ENCODE measurements around the gene SCN5A. TPM values are rescaled to one million over a fixed set of nuclear protein-coding genes. Genes with fewer than 3 reads are reported as not detected.

SCN5A gene
- polyA plus RNA-seq, 1 donor (not counting 4 experiments of a cell fraction or from before 2014, with no cell fraction given) = 0.26 TPM

DNA sequence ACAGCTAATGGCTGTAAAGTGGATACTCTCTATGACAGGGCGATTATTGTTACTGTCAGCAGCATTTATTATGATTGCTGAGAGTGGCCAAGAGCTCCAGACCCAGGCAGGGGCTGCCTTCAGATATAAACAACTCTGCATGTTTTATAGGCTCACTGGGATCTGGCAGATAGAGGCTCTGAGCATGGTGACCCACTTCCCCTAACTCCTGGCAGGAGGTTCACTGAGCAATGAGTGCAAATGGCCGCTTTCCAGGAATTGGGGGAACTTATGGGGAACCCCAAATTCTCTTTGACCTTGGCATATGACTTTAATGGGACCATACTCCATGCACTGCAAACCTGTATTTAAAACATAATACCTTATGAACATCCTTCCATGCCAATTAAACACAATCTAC, 59.0 kb downstream of the SCN5A start:
- FAIRE-seq = no peak

DNA sequence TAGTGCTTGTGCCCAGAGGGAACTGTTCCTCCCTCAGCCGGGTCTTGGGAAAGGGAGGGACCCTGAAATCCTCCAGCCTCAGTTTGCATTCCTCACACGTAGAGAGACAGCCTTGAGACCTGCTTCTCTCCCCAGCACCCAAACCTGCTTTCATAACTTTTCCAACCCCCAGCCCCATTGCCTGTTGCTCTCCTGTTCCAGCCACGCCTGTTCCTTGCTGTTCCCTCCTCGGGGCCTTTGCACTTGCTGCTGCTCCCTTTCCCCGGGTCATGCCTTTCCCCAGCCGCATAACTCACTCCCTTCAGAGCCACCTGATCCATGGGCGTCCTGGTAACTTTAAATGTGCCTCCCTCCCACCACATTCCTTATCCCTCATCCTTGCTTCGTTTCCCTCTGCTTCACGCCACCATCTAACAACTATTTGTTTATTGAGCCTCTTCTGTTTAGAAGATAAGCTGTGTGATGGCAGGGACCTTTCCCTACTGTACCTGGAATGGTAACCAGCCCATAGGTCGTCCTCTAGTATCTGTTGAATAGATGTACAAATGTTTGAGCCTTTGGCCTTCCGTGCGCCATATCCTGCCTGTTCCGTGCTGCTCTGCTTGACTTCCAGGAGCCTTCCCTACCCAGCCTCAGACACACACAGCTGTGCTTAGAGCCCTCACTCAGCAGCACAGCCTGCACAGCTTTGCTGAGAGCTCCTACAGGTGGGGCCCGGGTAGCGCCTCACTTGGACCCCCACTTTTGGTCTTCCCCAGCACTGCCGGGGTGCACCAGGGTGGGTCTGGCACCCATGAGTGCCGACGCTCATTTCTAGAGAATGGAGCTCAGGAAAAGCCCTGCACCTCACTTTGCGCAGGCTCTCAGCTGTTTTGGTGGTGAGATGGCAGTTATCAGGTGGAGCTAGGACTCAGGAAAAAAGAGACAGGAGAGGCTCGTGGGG, 60.2 kb downstream of the SCN5A start:
- H3K4me2 ChIP-seq (ENCODE audit: control insufficient read depth, extremely low read depth, insufficient read depth, low read depth, low read length) = no peak overlapping the region
- no peaks in the 10 kb centered on the region for H4K20me1 ChIP-seq (ENCODE audit: control insufficient read depth, extremely low read depth, insufficient read depth, low read length)
- H3K27ac ChIP-seq (ENCODE audit: control insufficient read depth, insufficient read depth, low read length) = no peak overlapping the region
- H2AFZ ChIP-seq (ENCODE audit: control insufficient read depth, low read length) = no peak overlapping the region
- DNase-seq (ENCODE audit: low read depth, low spot score) (no peak), FAIRE-seq (no peak)
- no peaks in the 10 kb centered on the region for H3K36me3 ChIP-seq (ENCODE audit: control insufficient read depth in 2 of 2, extremely low read depth in 1 of 2, insufficient read depth in 2 of 2, low read length in 2 of 2)
- TF ChIP-seq EZH2 (IDR thresholded peaks at IDR 0.05; ENCODE audit: low read length) = no peak
- TF ChIP-seq, protein P1, sequence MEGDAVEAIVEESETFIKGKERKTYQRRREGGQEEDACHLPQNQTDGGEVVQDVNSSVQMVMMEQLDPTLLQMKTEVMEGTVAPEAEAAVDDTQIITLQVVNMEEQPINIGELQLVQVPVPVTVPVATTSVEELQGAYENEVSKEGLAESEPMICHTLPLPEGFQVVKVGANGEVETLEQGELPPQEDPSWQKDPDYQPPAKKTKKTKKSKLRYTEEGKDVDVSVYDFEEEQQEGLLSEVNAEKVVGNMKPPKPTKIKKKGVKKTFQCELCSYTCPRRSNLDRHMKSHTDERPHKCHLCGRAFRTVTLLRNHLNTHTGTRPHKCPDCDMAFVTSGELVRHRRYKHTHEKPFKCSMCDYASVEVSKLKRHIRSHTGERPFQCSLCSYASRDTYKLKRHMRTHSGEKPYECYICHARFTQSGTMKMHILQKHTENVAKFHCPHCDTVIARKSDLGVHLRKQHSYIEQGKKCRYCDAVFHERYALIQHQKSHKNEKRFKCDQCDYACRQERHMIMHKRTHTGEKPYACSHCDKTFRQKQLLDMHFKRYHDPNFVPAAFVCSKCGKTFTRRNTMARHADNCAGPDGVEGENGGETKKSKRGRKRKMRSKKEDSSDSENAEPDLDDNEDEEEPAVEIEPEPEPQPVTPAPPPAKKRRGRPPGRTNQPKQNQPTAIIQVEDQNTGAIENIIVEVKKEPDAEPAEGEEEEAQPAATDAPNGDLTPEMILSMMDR (optimal IDR thresholded peaks at IDR 0.05 in 1 of 3, IDR thresholded peaks at IDR 0.05 in 1 of 3, conservative IDR thresholded peaks at IDR 0.05 in 1 of 3; ENCODE audit: extremely low read depth in 1 of 3, insufficient read depth in 2 of 3, low read length in 3 of 3) = no peak
- H3K9ac ChIP-seq (ENCODE audit: control insufficient read depth, extremely low read depth, insufficient read depth, low read length) = no peak overlapping the region
- no peaks in the 10 kb centered on the region for H3K9me1 ChIP-seq (ENCODE audit: control insufficient read depth, extremely low read depth, insufficient read depth, low read length)
- H3K4me1 ChIP-seq (ENCODE audit: control insufficient read depth, extremely low read depth, insufficient read depth, low read length) = no peaks in the 10 kb centered on the region
- no peaks in the 10 kb centered on the region for H3K9me3 ChIP-seq (ENCODE audit: control insufficient read depth, low read depth, low read length)
- H3K79me2 ChIP-seq (ENCODE audit: control insufficient read depth, insufficient read depth, low read length) = no peaks in the 10 kb centered on the region
- dilution Hi-C loops (cut with MboI; ENCODE audit: extremely low pct_ligation_motif_present, low sequenced_read_pairs) = no loop called here
- peaks cover 3% of the 10 kb centered on the region for H3K27me3 ChIP-seq (ENCODE audit: control insufficient read depth, extremely low read depth, insufficient read depth, low read length)
- H3K4me3 ChIP-seq (ENCODE audit: control insufficient read depth in 2 of 3, extremely low read depth in 1 of 3, insufficient read depth in 2 of 3, low read depth in 1 of 3, low read length in 3 of 3) = no peak overlapping the region

More for the DNA sequence above, 59.0 kb downstream of the SCN5A start:
- H3K79me2 ChIP-seq (ENCODE audit: control insufficient read depth, insufficient read depth, low read length) = no peaks in the 10 kb centered on the region
- no peaks in the 10 kb centered on the region for H3K9me3 ChIP-seq (ENCODE audit: control insufficient read depth, low read depth, low read length)
- dilution Hi-C loops (cut with MboI; ENCODE audit: extremely low pct_ligation_motif_present, low sequenced_read_pairs) = no loop called here
- H3K4me1 ChIP-seq (ENCODE audit: control insufficient read depth, extremely low read depth, insufficient read depth, low read length) = no peaks in the 10 kb centered on the region
- no peak for DNase-seq (ENCODE audit: low read depth, low spot score)
- no peak overlapping the region for H3K27ac ChIP-seq (ENCODE audit: control insufficient read depth, insufficient read depth, low read length)
- no peak for TF ChIP-seq EZH2 (IDR thresholded peaks at IDR 0.05; ENCODE audit: low read length)
- TF ChIP-seq, protein P1 (optimal IDR thresholded peaks at IDR 0.05 in 1 of 3, IDR thresholded peaks at IDR 0.05 in 1 of 3, conservative IDR thresholded peaks at IDR 0.05 in 1 of 3; ENCODE audit: extremely low read depth in 1 of 3, insufficient read depth in 2 of 3, low read length in 3 of 3) = no peak
- no peak overlapping the region for H2AFZ ChIP-seq (ENCODE audit: control insufficient read depth, low read length)
- no peak overlapping the region for H3K9ac ChIP-seq (ENCODE audit: control insufficient read depth, extremely low read depth, insufficient read depth, low read length)
- H3K27me3 ChIP-seq (ENCODE audit: control insufficient read depth, extremely low read depth, insufficient read depth, low read length) = peaks cover 3% of the 10 kb centered on the region
- H3K36me3 ChIP-seq (ENCODE audit: control insufficient read depth in 2 of 2, extremely low read depth in 1 of 2, insufficient read depth in 2 of 2, low read length in 2 of 2) = no peaks in the 10 kb centered on the region
- no peak overlapping the region for H3K4me3 ChIP-seq (ENCODE audit: control insufficient read depth in 2 of 3, extremely low read depth in 1 of 3, insufficient read depth in 2 of 3, low read depth in 1 of 3, low read length in 3 of 3)
- H4K20me1 ChIP-seq (ENCODE audit: control insufficient read depth, extremely low read depth, insufficient read depth, low read length) = no peaks in the 10 kb centered on the region
- no peaks in the 10 kb centered on the region for H3K9me1 ChIP-seq (ENCODE audit: control insufficient read depth, extremely low read depth, insufficient read depth, low read length)
- H3K4me2 ChIP-seq (ENCODE audit: control insufficient read depth, extremely low read depth, insufficient read depth, low read depth, low read length) = no peak overlapping the region
